Uterus (tissue), 2 donors: ENCODE results near the gene USP20.

Source experiments
- POLR2A ChIP-seq, 2 donors: fragments of 450-650 bp; IDR thresholded peaks; one replicate each; pipeline ENCODE4 v1.6.1; 2016; ENCODE audit warnings: antibody characterized with exemption in 2 of 2, mild to moderate bottlenecking in 1 of 2, moderate library complexity in 1 of 2
- TF ChIP-seq, protein P1 (sequence below), 4 experiments: fragments of 200-600 bp in 2 of 4; fragments of 450-650 bp in 2 of 4; sonication (generic) in 2 of 4; IDR thresholded peaks; one replicate each; pipeline ENCODE4 v1.5.1; 2016 to 2019; ENCODE audit warnings: antibody characterized with exemption in 4 of 4, mild to moderate bottlenecking in 2 of 4, moderate library complexity in 1 of 4

DNA sequence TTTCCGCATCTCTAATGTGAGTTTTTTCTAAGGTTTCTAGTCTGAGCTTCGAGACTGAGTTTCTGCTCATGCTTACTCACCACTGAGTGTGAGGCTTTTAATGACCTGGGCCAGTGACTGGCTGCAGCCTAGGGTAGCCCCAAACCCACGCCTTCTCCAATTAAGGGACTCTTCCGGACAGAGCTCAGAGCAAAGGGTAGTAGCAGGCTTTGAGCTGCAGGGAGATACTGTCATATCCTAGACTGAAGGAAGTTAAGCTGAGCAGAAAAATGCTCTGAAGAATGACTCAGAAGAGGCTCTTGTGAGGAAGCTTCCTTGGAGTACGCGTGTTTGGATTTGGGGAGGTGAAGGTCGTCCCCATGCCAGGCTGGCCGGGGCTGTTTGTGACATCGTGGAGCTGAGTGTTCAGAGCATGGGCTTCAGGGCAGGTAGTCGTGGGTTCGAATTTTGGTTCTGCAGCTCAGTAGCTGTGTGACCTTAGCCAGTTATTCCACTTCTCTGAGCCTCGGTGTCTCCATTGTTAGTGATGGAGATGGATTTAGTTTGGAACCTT lies 3.5 kb downstream of the USP20 start:
- TF ChIP-seq POLR2A (IDR thresholded peaks at IDR 0.05) = no peak
- TF ChIP-seq, protein P1, sequence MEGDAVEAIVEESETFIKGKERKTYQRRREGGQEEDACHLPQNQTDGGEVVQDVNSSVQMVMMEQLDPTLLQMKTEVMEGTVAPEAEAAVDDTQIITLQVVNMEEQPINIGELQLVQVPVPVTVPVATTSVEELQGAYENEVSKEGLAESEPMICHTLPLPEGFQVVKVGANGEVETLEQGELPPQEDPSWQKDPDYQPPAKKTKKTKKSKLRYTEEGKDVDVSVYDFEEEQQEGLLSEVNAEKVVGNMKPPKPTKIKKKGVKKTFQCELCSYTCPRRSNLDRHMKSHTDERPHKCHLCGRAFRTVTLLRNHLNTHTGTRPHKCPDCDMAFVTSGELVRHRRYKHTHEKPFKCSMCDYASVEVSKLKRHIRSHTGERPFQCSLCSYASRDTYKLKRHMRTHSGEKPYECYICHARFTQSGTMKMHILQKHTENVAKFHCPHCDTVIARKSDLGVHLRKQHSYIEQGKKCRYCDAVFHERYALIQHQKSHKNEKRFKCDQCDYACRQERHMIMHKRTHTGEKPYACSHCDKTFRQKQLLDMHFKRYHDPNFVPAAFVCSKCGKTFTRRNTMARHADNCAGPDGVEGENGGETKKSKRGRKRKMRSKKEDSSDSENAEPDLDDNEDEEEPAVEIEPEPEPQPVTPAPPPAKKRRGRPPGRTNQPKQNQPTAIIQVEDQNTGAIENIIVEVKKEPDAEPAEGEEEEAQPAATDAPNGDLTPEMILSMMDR (IDR thresholded peaks at IDR 0.05) = no peak
